Heart left ventricle (tissue), 13 donors: ENCODE data around the gene DUSP1.

Source experiments
- POLR2A ChIP-seq, 2 donors: fragments of 450-650 bp; IDR thresholded peaks; one replicate each; pipeline ENCODE4 v1.6.1; 2017; ENCODE audit warnings: antibody characterized with exemption in 2 of 2, mild to moderate bottlenecking in 2 of 2, moderate library complexity in 2 of 2
- TF ChIP-seq, protein P1 (sequence below), 12 donors: fragments of 200-600 bp; sonication (generic) in 4 of 12; IDR thresholded peaks; one replicate each; pipeline versions ENCODE4 v1.5.0 to v1.8.0; 2018 to 2022; ENCODE audit warnings: antibody characterized with exemption in 12 of 12, mild to moderate bottlenecking in 5 of 12
- donor health status: ischemic (EF 13 %, LVEDD 7.1; RV severe dilation, severe dysfunction).
- donor health status: DM: no; HTN: yes; CAD: no.
- donor health status: DM: no; HTN: no; CAD: no.
- donor health status: ischemic (EF 25% LVEDD 6.9; RV normal size, moderate dysfunction).
- donor health status: ischemic (EF 25% LVEDD 5.7; RV mildly dilated, moderate dysfunction).
- donor health status: ischemic (EF 35%, LVEDD 5.7; RV mildly dilated, moderate dysfunction).
- donor health status: nonischemic (EF 11% LVEDD 7.7; RV severe dilation, severe dysfunction).
- donor health status: DM: yes; HTN: yes; CAD: no.
- donor health status: PGD.
- donor health status: ischemic (EF 29% LVEDD 5.4; RV normal size, mild dysfunction).
- donor health status: nonischemic (EF 23%, LVEDD 6.1; RV moderate dilation, normal function).

DNA sequence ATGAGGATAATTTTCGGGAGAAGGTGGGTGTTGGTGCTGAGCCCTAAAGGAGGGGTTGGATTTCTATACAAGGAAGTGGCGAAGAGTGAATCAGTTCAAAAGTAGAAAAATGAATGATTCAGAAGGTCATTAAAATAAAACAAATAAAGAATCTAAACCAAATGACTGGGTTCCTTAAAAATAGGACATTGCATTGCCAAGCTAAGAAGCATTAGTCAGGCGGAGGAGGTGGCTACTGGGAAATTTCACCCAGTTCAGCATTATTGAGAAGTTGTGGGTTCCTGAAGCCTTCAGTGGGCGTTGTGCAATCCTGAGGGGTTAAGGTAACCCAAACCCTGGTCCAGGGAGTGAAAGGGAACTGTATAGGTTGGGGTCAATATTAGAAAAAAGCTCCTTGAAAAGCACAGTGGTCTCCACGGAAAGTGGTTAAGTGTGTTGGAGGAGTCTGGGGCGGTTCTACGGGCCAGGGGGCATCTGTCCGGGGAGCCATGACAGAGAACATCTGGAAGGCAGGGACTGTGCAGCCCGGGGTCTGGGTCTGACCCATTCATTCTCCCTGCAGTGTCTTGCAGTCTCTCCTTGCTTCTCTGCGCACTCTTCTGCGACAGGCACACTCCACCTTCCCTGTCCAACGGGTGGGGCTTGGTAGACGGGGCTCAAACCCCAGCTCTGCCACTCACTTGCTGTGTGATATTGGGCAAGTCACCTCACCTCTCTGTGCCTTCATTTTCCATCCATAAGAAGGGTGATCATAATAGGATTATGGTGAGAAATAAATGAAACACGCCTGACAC is 27.6 kb upstream of the DUSP1 start:
- TF ChIP-seq, protein P1, sequence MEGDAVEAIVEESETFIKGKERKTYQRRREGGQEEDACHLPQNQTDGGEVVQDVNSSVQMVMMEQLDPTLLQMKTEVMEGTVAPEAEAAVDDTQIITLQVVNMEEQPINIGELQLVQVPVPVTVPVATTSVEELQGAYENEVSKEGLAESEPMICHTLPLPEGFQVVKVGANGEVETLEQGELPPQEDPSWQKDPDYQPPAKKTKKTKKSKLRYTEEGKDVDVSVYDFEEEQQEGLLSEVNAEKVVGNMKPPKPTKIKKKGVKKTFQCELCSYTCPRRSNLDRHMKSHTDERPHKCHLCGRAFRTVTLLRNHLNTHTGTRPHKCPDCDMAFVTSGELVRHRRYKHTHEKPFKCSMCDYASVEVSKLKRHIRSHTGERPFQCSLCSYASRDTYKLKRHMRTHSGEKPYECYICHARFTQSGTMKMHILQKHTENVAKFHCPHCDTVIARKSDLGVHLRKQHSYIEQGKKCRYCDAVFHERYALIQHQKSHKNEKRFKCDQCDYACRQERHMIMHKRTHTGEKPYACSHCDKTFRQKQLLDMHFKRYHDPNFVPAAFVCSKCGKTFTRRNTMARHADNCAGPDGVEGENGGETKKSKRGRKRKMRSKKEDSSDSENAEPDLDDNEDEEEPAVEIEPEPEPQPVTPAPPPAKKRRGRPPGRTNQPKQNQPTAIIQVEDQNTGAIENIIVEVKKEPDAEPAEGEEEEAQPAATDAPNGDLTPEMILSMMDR (IDR thresholded peaks at IDR 0.05) = no peak
- TF ChIP-seq POLR2A (IDR thresholded peaks at IDR 0.05) = no peak
